Measurements from ENCODE around the gene RGCC.
"Not testable (repeated sequence)": the region's sequence is repeated elsewhere in the genome, so short reads cannot be mapped to it uniquely, and the experiment has no call there.

Gene RGCC

GRCh38 chr13:41456768-41457588, at the start of gene RGCC:
TSS of gene RGCC (plus strand) at chr13:41457550. CDS start at chr13:41457708, 158 bp downstream.
- peak; percentile 94 for DNase-seq

GRCh38 chr13:41408121-41408520, 49.2 kb upstream of the RGCC start:
- DNase-seq: no peak

GRCh38 chr13:41408746-41409145, 48.6 kb upstream of the RGCC start:
- no peak for DNase-seq

- no peak for DNase-seq
Observed at GRCh38 chr13:41409611-41410010, 47.7 kb upstream of the RGCC start.

GRCh38 chr13:41411060-41411459, 46.3 kb upstream of the RGCC start:
- no peak for DNase-seq

GRCh38 chr13:41411522-41411921, 45.8 kb upstream of the RGCC start:
- no peak for DNase-seq

GRCh38 chr13:41413872-41414271, 43.5 kb upstream of the RGCC start:
- DNase-seq: no peak

- DNase-seq: no peak
Observed at GRCh38 chr13:41416276-41416675, 41.1 kb upstream of the RGCC start.

GRCh38 chr13:41418027-41418426, 39.3 kb upstream of the RGCC start:
- DNase-seq: no peak

GRCh38 chr13:41418731-41419130, 38.6 kb upstream of the RGCC start:
- no peak for DNase-seq

- no peak for DNase-seq
Observed at GRCh38 chr13:41419206-41419605, 38.1 kb upstream of the RGCC start.

- no peak for DNase-seq
Observed at GRCh38 chr13:41420146-41420545, 37.2 kb upstream of the RGCC start.

GRCh38 chr13:41421330-41421729, 36.0 kb upstream of the RGCC start:
- not testable (repeated sequence) for DNase-seq

- not testable (repeated sequence) for DNase-seq
Observed at GRCh38 chr13:41421983-41422382, 35.4 kb upstream of the RGCC start.

- not testable (repeated sequence) for DNase-seq
Observed at GRCh38 chr13:41423259-41423658, 34.1 kb upstream of the RGCC start.

- DNase-seq: not testable (repeated sequence)
Observed at GRCh38 chr13:41424675-41425074, 32.7 kb upstream of the RGCC start.

GRCh38 chr13:41426047-41426446, 31.3 kb upstream of the RGCC start:
- no peak for DNase-seq

- DNase-seq: no peak
Observed at GRCh38 chr13:41427666-41428065, 29.7 kb upstream of the RGCC start.

GRCh38 chr13:41428155-41428554, 29.2 kb upstream of the RGCC start:
- DNase-seq: peak; percentile 45

GRCh38 chr13:41434030-41434429, 23.3 kb upstream of the RGCC start:
- DNase-seq: not testable (repeated sequence)

GRCh38 chr13:41434831-41435520, 22.4 kb upstream of the RGCC start:
- DNase-seq: no peak

- DNase-seq: no peak
Observed at GRCh38 chr13:41443969-41444368, 13.4 kb upstream of the RGCC start.

- no peak for DNase-seq
Observed at GRCh38 chr13:41452462-41452861, 4.9 kb upstream of the RGCC start.

- DNase-seq: no peak
Observed at GRCh38 chr13:41453620-41454019, 3.7 kb upstream of the RGCC start.
